ENCODE results near the gene RPL34.

Gene RPL34

GRCh38 chr4:108626056-108626455 is 5.7 kb downstream of the RPL34 start:
- no peak for DNase-seq

- DNase-seq = no peak
Observed at GRCh38 chr4:108628411-108628810, 8.0 kb downstream of the RPL34 start.

GRCh38 chr4:108635070-108635655 is 14.8 kb downstream of the RPL34 start:
- DNase-seq = no peak

GRCh38 chr4:108636246-108636645 is 15.9 kb downstream of the RPL34 start:
- no peak for DNase-seq

GRCh38 chr4:108637856-108638255 is 17.5 kb downstream of the RPL34 start:
- no peak for DNase-seq

GRCh38 chr4:108644237-108644636 is 23.9 kb downstream of the RPL34 start:
- DNase-seq = peak in 1 of 2 experiments; percentile 9

- DNase-seq = no peak
Observed at GRCh38 chr4:108646706-108647105, 26.3 kb downstream of the RPL34 start.

GRCh38 chr4:108649863-108650211 is 29.5 kb downstream of the RPL34 start:
- no peak for DNase-seq

GRCh38 chr4:108650212-108651013 is 30.0 kb downstream of the RPL34 start, which contains the start of gene OSTC:
TSS of gene OSTC (plus strand) at chr4:108650599. CDS start at chr4:108650656, 57 bp downstream.
- DNase-seq = peak; percentile 76 to 88

GRCh38 chr4:108651014-108651791 is 30.8 kb downstream of the RPL34 start:
- peak in 1 of 2 experiments; percentile 2 for DNase-seq

- no peak for DNase-seq
Observed at GRCh38 chr4:108662629-108663028, 42.3 kb downstream of the RPL34 start.

GRCh38 chr4:108674356-108674977 is 54.1 kb downstream of the RPL34 start:
- no peak for DNase-seq
